ENCODE measurements around the gene DNAJA2.

DNA sequence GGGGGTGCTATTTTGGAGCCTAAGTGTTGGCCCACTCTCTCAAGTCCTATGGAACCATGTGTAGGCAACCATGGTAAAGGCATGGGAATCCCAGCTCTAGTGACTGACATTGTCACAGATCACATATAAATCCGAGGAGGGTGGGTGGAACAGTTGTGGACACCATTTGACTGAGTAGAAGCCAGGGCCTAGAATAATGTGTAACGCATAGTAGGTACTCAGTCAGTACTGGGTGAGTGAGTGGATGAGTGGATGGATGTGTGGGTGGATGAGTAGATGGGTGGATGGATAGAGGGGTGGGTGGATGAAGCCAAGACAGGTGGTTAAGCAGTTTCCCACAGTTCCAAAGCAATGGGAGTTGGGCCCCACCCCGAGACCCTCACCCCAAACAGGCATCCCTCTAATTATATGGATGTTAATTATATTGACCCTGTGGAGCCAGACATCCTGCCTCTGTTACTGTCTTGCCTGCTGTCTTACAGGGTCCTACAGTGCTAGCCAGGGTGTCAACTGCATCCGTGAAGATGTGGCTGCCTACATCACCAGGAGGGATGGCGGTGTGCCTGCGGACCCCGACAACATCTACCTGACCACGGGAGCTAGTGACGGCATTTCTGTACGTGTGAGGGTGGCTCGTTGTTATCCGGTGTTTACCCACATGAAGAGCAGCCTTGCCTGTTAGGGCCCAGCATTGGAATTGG lies 67.0 kb downstream of the DNAJA2 start:
- TF ChIP-seq POLR2A (IDR thresholded peaks at IDR 0.05) (no peak), EP300 (IDR thresholded peaks at IDR 0.05) (no peak)
- TF ChIP-seq, protein P1, sequence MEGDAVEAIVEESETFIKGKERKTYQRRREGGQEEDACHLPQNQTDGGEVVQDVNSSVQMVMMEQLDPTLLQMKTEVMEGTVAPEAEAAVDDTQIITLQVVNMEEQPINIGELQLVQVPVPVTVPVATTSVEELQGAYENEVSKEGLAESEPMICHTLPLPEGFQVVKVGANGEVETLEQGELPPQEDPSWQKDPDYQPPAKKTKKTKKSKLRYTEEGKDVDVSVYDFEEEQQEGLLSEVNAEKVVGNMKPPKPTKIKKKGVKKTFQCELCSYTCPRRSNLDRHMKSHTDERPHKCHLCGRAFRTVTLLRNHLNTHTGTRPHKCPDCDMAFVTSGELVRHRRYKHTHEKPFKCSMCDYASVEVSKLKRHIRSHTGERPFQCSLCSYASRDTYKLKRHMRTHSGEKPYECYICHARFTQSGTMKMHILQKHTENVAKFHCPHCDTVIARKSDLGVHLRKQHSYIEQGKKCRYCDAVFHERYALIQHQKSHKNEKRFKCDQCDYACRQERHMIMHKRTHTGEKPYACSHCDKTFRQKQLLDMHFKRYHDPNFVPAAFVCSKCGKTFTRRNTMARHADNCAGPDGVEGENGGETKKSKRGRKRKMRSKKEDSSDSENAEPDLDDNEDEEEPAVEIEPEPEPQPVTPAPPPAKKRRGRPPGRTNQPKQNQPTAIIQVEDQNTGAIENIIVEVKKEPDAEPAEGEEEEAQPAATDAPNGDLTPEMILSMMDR (IDR thresholded peaks at IDR 0.05) = no peak
